Keratinocyte (primary cell): ENCODE results near the gene VAV2. TPM values are rescaled to one million over a fixed set of nuclear protein-coding genes. Genes with fewer than 3 reads are reported as not detected.

Experiments used
- DNase-seq: peaks from one replicate; pipeline ENCODE4 v3.0.0-alpha.2; 2011; ENCODE audit warnings: low read depth, missing footprints, low spot score
- FAIRE-seq: peaks from 2 replicates; lab custom pipeline; 2011; peaks lifted over from hg19 to GRCh38; lab: Jason Lieb, UNC
- H2AFZ ChIP-seq: 2 replicates; pipeline ENCODE4 v1.6.0; 2012; ENCODE audit warnings: low read length, control low read depth, inconsistent platforms; ENCODE audit not compliant: control insufficient read depth
- H3K27ac ChIP-seq: 2 replicates; pipeline ENCODE4 v1.5.1; 2011; ENCODE audit warnings: low read length; ENCODE audit not compliant: control insufficient read depth, insufficient read depth
- H3K27me3 ChIP-seq: 3 replicates; pipeline ENCODE4 v1.6.0; 2011; ENCODE audit warnings: low read length; ENCODE audit not compliant: control insufficient read depth, insufficient read depth; ENCODE audit errors: extremely low read depth
- H3K36me3 ChIP-seq, 2 experiments: 2 replicates in 1 of 2; 3 replicates in 1 of 2; pipeline ENCODE4 v1.5.1; 2011; ENCODE audit warnings: low read length in 2 of 2, mild to moderate bottlenecking in 1 of 2; ENCODE audit not compliant: control insufficient read depth in 2 of 2, insufficient read depth in 2 of 2; ENCODE audit errors: extremely low read depth in 1 of 2
- H3K4me1 ChIP-seq: 3 replicates; pipeline ENCODE4 v1.5.1; 2011; ENCODE audit warnings: low read length; ENCODE audit not compliant: control insufficient read depth, insufficient read depth; ENCODE audit errors: extremely low read depth
- H3K4me2 ChIP-seq: 3 replicates; pipeline ENCODE4 v1.6.0; 2011; ENCODE audit warnings: low read depth, low read length; ENCODE audit not compliant: control insufficient read depth, insufficient read depth; ENCODE audit errors: extremely low read depth
- H3K4me3 ChIP-seq, 3 experiments: fragments of 200-600 bp in 1 of 3; sonication (generic) in 1 of 3; 2 replicates in 2 of 3; 3 replicates in 1 of 3; pipeline ENCODE4 v1.5.1; 2011 to 2016; ENCODE audit warnings: low read length in 3 of 3, mild to moderate bottlenecking in 3 of 3, control low read depth in 2 of 3, inconsistent platforms in 1 of 3, low read depth in 1 of 3, mixed read lengths in 1 of 3, mixed run types in 1 of 3, moderate library complexity in 1 of 3; ENCODE audit not compliant: control insufficient read depth in 2 of 3, insufficient read depth in 2 of 3; ENCODE audit errors: extremely low read depth in 1 of 3
- H3K79me2 ChIP-seq: 2 replicates; pipeline ENCODE4 v1.6.0; 2012; ENCODE audit warnings: low read length; ENCODE audit not compliant: control insufficient read depth, insufficient read depth
- H3K9ac ChIP-seq: 3 replicates; pipeline ENCODE4 v1.6.0; 2011; ENCODE audit warnings: low read length; ENCODE audit not compliant: control insufficient read depth, insufficient read depth; ENCODE audit errors: extremely low read depth
- H3K9me1 ChIP-seq: 3 replicates; pipeline ENCODE4 v1.6.0; 2011; ENCODE audit warnings: low read length; ENCODE audit not compliant: control insufficient read depth, insufficient read depth; ENCODE audit errors: extremely low read depth
- H3K9me3 ChIP-seq: 2 replicates; pipeline ENCODE4 v1.5.1; 2012; ENCODE audit warnings: low read depth, low read length; ENCODE audit not compliant: control insufficient read depth
- H4K20me1 ChIP-seq: 3 replicates; pipeline ENCODE4 v1.6.0; 2011; ENCODE audit warnings: low read length; ENCODE audit not compliant: control insufficient read depth, insufficient read depth; ENCODE audit errors: extremely low read depth
- CTCF ChIP-seq, 3 experiments: IDR thresholded peaks in 1 of 3; conservative IDR thresholded peaks in 1 of 3; optimal IDR thresholded peaks in 1 of 3; 2 replicates in 2 of 3; 3 replicates in 1 of 3; pipeline versions ENCODE3 to v1.5.1; 2011; ENCODE audit warnings: low read length in 3 of 3, mild to moderate bottlenecking in 3 of 3, moderate library complexity in 2 of 3, control low read depth in 1 of 3, inconsistent platforms in 1 of 3; ENCODE audit not compliant: insufficient read depth in 2 of 3; ENCODE audit errors: extremely low read depth in 1 of 3
- EZH2 ChIP-seq: IDR thresholded peaks from one replicate; pipeline ENCODE4 v1.6.1; 2012; ENCODE audit warnings: inconsistent platforms, mild to moderate bottlenecking, low read length, moderate library complexity
- dilution Hi-C: fragments of 300-500 bp; cut with MboI; formaldehyde crosslinking; loops from one replicate; pipeline ENCODE4 v1.7.0; 2020; ENCODE audit warnings: low sequenced_read_pairs; ENCODE audit not compliant: extremely low pct_ligation_motif_present
- polyA plus RNA-seq, 5 experiments: library from polyadenylated mRNA; depleted of rRNA in 3 of 5; stranded (reverse) in 3 of 5; stranded (forward) in 1 of 5; unstranded in 1 of 5; fragments of >200 nt; gene quantifications; 1 replicate in 1 of 5; 2 replicates in 3 of 5; 3 replicates in 1 of 5; pipeline versions ENCODE4 v1.2.1 to v1.2.3, GENCODE V29; 2011 to 2012; ENCODE audit warnings: missing spikeins in 2 of 5, low read depth in 1 of 5, low replicate concordance in 1 of 5

The VAV2 gene
- polyA plus RNA-seq, 1 donor (not counting 4 experiments of a cell fraction or from before 2014, with no cell fraction given) = 16.4 TPM

- Histone ChIP-seq H3K27ac (no peak overlapping the region), H3K4me1 (no peaks in the 10 kb centered on the region)
- no peak for FAIRE-seq
These were observed 194.6 kb downstream of the VAV2 start for GRCh38 chr9:133797406-133798105.

GRCh38 chr9:133796562-133796961 is 195.6 kb downstream of the VAV2 start:
- H3K27ac ChIP-seq = no peak overlapping the region
- dilution Hi-C loops = no loop called here
- TF ChIP-seq CTCF (optimal IDR thresholded peaks at IDR 0.05 in 1 of 3, IDR thresholded peaks at IDR 0.05 in 1 of 3, conservative IDR thresholded peaks at IDR 0.05 in 1 of 3; ENCODE audit: extremely low read depth in 1 of 3, insufficient read depth in 2 of 3, low read length in 3 of 3) (no peak), EZH2 (no peak)
- peaks cover 26 to 29% of the 10 kb centered on the region in 2 experiments for H3K36me3 ChIP-seq
- H3K27me3 ChIP-seq = no peaks in the 10 kb centered on the region
- no peaks in the 10 kb centered on the region for H4K20me1 ChIP-seq
- no peak overlapping the region for H3K4me2 ChIP-seq
- no peak overlapping the region for H3K9ac ChIP-seq
- H3K9me1 ChIP-seq = no peaks in the 10 kb centered on the region
- H3K9me3 ChIP-seq = no peaks in the 10 kb centered on the region
- no peak overlapping the region for H3K4me3 ChIP-seq
- no peak overlapping the region for H2AFZ ChIP-seq
- no peaks in the 10 kb centered on the region for H3K4me1 ChIP-seq
- H3K79me2 ChIP-seq = no peaks in the 10 kb centered on the region
- FAIRE-seq (no peak), DNase-seq (no peak)

More at GRCh38 chr9:133797406-133798105, 194.6 kb downstream of the VAV2 start:
- Histone ChIP-seq H4K20me1 (no peaks in the 10 kb centered on the region), H3K4me3 (no peak overlapping the region), H3K27me3 (no peaks in the 10 kb centered on the region), H3K36me3 (peaks cover 21 to 24% of the 10 kb centered on the region in 2 experiments), H3K9ac (no peak overlapping the region), H3K79me2 (no peaks in the 10 kb centered on the region), H3K4me2 (no peak overlapping the region), H2AFZ (no peak overlapping the region), H3K9me1 (no peaks in the 10 kb centered on the region), H3K9me3 (no peaks in the 10 kb centered on the region)
- dilution Hi-C loops = no loop called here
- TF ChIP-seq EZH2 = no peak
- no peak for TF ChIP-seq CTCF (optimal IDR thresholded peaks at IDR 0.05 in 1 of 3, IDR thresholded peaks at IDR 0.05 in 1 of 3, conservative IDR thresholded peaks at IDR 0.05 in 1 of 3; ENCODE audit: extremely low read depth in 1 of 3, insufficient read depth in 2 of 3, low read length in 3 of 3)
- DNase-seq = no peak
